CD14-positive monocyte (primary cell): Measurements from ENCODE around the gene ARMC9. TPM values are rescaled to one million over a fixed set of nuclear protein-coding genes. Genes with fewer than 3 reads are reported as not detected.
"Not testable (repeated sequence)": the region's sequence is repeated elsewhere in the genome, so short reads cannot be mapped to it uniquely, and the experiment has no call there.

Experiments
- DNase-seq, 3 donors: peaks; one replicate each; pipeline ENCODE4 v3.0.0-alpha.2; 2011 to 2022
- H2AFZ ChIP-seq: 2 replicates; pipeline ENCODE4 v1.6.0; 2012; ENCODE audit warnings: mild to moderate bottlenecking, low read depth, low read length, inconsistent platforms; ENCODE audit not compliant: insufficient read depth, poor library complexity, severe bottlenecking
- H3K27ac ChIP-seq, 2 donors: 1 replicate in 1 of 2; 2 replicates in 1 of 2; pipeline ENCODE4 v1.5.1; 2012 to 2013; ENCODE audit warnings: low read length in 2 of 2, control low read depth in 1 of 2, inconsistent platforms in 1 of 2, low read depth in 1 of 2, mild to moderate bottlenecking in 1 of 2
- H3K27me3 ChIP-seq, 2 donors: one replicate each; pipeline versions ENCODE4 v1.6.0 to v1.6.1; 2011 to 2013; ENCODE audit warnings: low read length in 2 of 2; ENCODE audit not compliant: control insufficient read depth in 2 of 2, insufficient read depth in 2 of 2
- H3K36me3 ChIP-seq, 2 donors: replicated peaks in 1 of 2; 1 replicate in 1 of 2; 2 replicates in 1 of 2; pipeline versions ENCODE4 v1.5.1 to v1.6.1; 2012 to 2013; ENCODE audit warnings: low read length in 2 of 2, control low read depth in 1 of 2, inconsistent platforms in 1 of 2, mild to moderate bottlenecking in 1 of 2; ENCODE audit not compliant: insufficient read depth in 2 of 2, control insufficient read depth in 1 of 2
- H3K4me1 ChIP-seq, 2 donors: 1 replicate in 1 of 2; 2 replicates in 1 of 2; pipeline versions ENCODE4 v1.5.1 to v1.6.1; 2012 to 2013; ENCODE audit warnings: low read length in 2 of 2, control low read depth in 1 of 2, inconsistent platforms in 1 of 2, mild to moderate bottlenecking in 1 of 2, moderate library complexity in 1 of 2; ENCODE audit not compliant: insufficient read depth in 2 of 2, control insufficient read depth in 1 of 2
- H3K4me2 ChIP-seq: replicated peaks from 2 replicates; pipeline ENCODE3; 2012; ENCODE audit warnings: low read length, moderate library complexity, mild to moderate bottlenecking; ENCODE audit not compliant: poor library complexity, severe bottlenecking; ENCODE audit errors: extremely low read depth
- H3K4me3 ChIP-seq, 3 experiments: fragments of 200-600 bp in 1 of 3; sonication (generic) in 1 of 3; replicated peaks in 1 of 3; 1 replicate in 2 of 3; 2 replicates in 1 of 3; pipeline ENCODE4 v1.5.1; 2011 to 2013; ENCODE audit warnings: low read length in 3 of 3, mild to moderate bottlenecking in 3 of 3, control low read depth in 2 of 3, low read depth in 2 of 3, inconsistent platforms in 1 of 3, moderate library complexity in 1 of 3
- H3K79me2 ChIP-seq: 2 replicates; pipeline ENCODE4 v1.6.0; 2012; ENCODE audit warnings: mild to moderate bottlenecking, control low read depth, inconsistent platforms, low read length, moderate library complexity; ENCODE audit not compliant: insufficient read depth
- H3K9ac ChIP-seq: 2 replicates; pipeline ENCODE4 v1.6.0; 2017; ENCODE audit warnings: low read length, mild to moderate bottlenecking; ENCODE audit not compliant: insufficient read depth, poor library complexity, severe bottlenecking
- H3K9me3 ChIP-seq, 2 donors: replicated peaks in 1 of 2; 1 replicate in 1 of 2; 2 replicates in 1 of 2; pipeline versions ENCODE4 v1.5.1 to v1.6.1; 2012 to 2013; ENCODE audit warnings: low read length in 2 of 2, control low read depth in 1 of 2; ENCODE audit not compliant: control insufficient read depth in 1 of 2, insufficient read depth in 1 of 2
- H4K20me1 ChIP-seq: 2 replicates; pipeline ENCODE4 v1.6.0; 2012; ENCODE audit warnings: mild to moderate bottlenecking, low read length, control low read depth, moderate library complexity; ENCODE audit not compliant: insufficient read depth
- H3K27ac Mint-ChIP-seq, 7 donors: one replicate each; pipeline ENCODE4 v1.8.0; 2020; ENCODE audit warnings: mild to moderate bottlenecking in 7 of 7, mixed read lengths in 7 of 7, moderate library complexity in 6 of 7, inconsistent platforms in 2 of 7
- H3K27me3 Mint-ChIP-seq, 3 donors: one replicate each; pipeline ENCODE4 v1.8.0; 2021 to 2022; ENCODE audit warnings: low read depth in 3 of 3, mild to moderate bottlenecking in 3 of 3, mixed read lengths in 3 of 3, moderate library complexity in 3 of 3, inconsistent platforms in 1 of 3
- H3K36me3 Mint-ChIP-seq, 2 donors: one replicate each; pipeline ENCODE4 v1.8.0; 2020; ENCODE audit warnings: mixed read lengths in 2 of 2, inconsistent platforms in 1 of 2, mild to moderate bottlenecking in 1 of 2
- H3K4me1 Mint-ChIP-seq: one replicate; pipeline ENCODE4 v1.8.0; 2020; ENCODE audit warnings: mild to moderate bottlenecking, mixed read lengths
- H3K4me3 Mint-ChIP-seq, 2 donors: one replicate each; pipeline ENCODE4 v1.8.0; 2020; ENCODE audit warnings: mild to moderate bottlenecking in 2 of 2, mixed read lengths in 2 of 2, moderate library complexity in 1 of 2
- H3K9me3 Mint-ChIP-seq, 7 donors: one replicate each; pipeline ENCODE4 v1.8.0; 2020 to 2022; ENCODE audit warnings: mixed read lengths in 7 of 7, mild to moderate bottlenecking in 6 of 7, moderate library complexity in 6 of 7, inconsistent platforms in 2 of 7
- WGBS: methylation state at CpG from one replicate; pipeline ENCODE4 v1.1.5; 2013; ENCODE audit warnings: missing lambda C conversion rate; ENCODE audit not compliant: insufficient coverage; 5-methylcytosine and 5-hydroxymethylcytosine counted together
- intact Hi-C, 2 donors: fragments of 100-400 bp; cut with micrococcal nuclease; formaldehyde crosslinking; loops; one replicate each; pipeline versions ENCODE4 v1.15.0 to v1.15.1; 2023
- polyA plus RNA-seq, 3 donors: library from polyadenylated mRNA; depleted of rRNA in 1 of 3; unstranded in 2 of 3; stranded (reverse) in 1 of 3; fragments of 300-500 nt in 2 of 3; fragments of >200 nt in 1 of 3; fragmentation: Illumina TruSeq in 2 of 3; gene quantifications; 1 replicate in 2 of 3; 2 replicates in 1 of 3; pipeline ENCODE4 v1.2.3, GENCODE V29; 2012 to 2021
- TF ChIP-seq, protein P1 (sequence below): fragments of 200-600 bp; IDR thresholded peaks from one replicate; pipeline ENCODE4 v1.8.0; 2022; ENCODE audit warnings: antibody characterized with exemption, mild to moderate bottlenecking

Gene ARMC9
- polyA plus RNA-seq, 3 donors, result 0.07 to 0.27 TPM; not detected in 1

DNA sequence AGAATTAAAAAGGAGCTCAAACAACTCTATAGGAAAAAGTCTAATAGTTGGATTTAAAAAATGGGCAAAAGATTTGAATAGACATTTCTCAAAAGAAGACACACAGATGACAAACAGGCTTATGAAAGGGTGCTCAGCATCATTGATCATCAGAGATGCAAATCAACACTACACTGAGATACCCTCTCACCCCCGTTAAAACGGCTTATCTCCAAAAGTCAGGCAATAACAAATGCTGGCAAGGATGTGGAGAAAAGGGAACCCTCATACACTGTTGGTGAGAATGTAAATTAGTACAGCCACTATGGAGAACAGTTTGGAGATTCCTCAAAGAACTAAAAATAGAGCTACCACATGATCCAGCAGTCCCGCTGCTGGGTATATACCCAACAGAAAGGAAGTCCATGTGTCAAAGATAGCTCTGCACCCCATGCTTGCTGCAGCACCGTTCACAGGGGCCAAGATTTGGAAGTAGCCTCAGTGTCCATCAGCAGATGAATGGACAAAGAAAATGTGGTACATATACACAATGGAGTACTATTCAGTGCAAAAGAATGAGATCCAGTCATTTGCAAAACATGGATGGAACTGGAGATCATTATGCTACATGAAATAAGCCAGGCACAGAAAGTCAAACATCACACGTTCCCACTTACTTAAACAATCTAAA lies 150.4 kb downstream of the ARMC9 start:
- Histone ChIP-seq H3K9ac (no peak overlapping the region), H3K27ac (no peak overlapping the region), H3K27me3 (no peaks in the 10 kb centered on the region), H3K4me3 (no peak overlapping the region), H3K9me3 (no peaks in the 10 kb centered on the region), H3K36me3 (no peaks in the 10 kb centered on the region), H2AFZ (no peak overlapping the region), H4K20me1 (no peaks in the 10 kb centered on the region), H3K4me2 (no peak overlapping the region), H3K4me1 (peaks cover 6 to 9% of the 10 kb centered on the region in 2 donors), H3K79me2 (no peaks in the 10 kb centered on the region)
- intact Hi-C loops, result no loop called here
- H3K36me3 Mint-ChIP-seq, result no peaks in the 10 kb centered on the region
- H3K27ac Mint-ChIP-seq, result peak overlapping the region in 1 of 7 donors; percentile 18
- H3K4me3 Mint-ChIP-seq, result no peak overlapping the region
- no peaks in the 10 kb centered on the region for H3K9me3 Mint-ChIP-seq
- DNase-seq, result no peak
- peaks cover 15% of the 10 kb centered on the region for H3K4me1 Mint-ChIP-seq
- 0% methylated on average over 2 of the region's 5 CpGs for WGBS
- H3K27me3 Mint-ChIP-seq, result peaks cover 0 to 4% (median 2%) of the 10 kb centered on the region in 3 donors
- TF ChIP-seq, protein P1, sequence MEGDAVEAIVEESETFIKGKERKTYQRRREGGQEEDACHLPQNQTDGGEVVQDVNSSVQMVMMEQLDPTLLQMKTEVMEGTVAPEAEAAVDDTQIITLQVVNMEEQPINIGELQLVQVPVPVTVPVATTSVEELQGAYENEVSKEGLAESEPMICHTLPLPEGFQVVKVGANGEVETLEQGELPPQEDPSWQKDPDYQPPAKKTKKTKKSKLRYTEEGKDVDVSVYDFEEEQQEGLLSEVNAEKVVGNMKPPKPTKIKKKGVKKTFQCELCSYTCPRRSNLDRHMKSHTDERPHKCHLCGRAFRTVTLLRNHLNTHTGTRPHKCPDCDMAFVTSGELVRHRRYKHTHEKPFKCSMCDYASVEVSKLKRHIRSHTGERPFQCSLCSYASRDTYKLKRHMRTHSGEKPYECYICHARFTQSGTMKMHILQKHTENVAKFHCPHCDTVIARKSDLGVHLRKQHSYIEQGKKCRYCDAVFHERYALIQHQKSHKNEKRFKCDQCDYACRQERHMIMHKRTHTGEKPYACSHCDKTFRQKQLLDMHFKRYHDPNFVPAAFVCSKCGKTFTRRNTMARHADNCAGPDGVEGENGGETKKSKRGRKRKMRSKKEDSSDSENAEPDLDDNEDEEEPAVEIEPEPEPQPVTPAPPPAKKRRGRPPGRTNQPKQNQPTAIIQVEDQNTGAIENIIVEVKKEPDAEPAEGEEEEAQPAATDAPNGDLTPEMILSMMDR, result no peak

DNA sequence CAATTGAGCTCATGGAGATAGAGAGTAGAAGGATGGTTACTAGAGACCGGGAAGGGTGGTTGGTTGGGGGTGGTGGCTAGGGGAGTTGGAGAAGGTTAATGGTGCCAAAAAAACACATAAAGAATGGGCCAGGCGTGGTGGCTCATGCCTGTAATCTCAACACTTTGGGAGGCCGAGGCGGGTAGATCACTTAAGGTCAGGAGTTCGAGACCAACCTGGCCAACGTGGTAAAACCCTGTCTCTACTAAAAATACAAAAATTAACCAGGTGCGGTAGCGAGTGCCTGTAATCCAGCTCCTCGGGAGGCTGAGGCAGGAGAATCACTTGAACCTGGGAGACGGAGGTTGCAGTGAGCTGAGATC lies 150.9 kb downstream of the ARMC9 start:
- H3K9ac ChIP-seq, H3K4me3 Mint-ChIP-seq, H2AFZ ChIP-seq, intact Hi-C loops, DNase-seq, H4K20me1 ChIP-seq, H3K36me3 ChIP-seq, H3K27me3 Mint-ChIP-seq, H3K9me3 Mint-ChIP-seq, H3K27ac ChIP-seq, H3K4me1 ChIP-seq, H3K4me3 ChIP-seq, H3K27ac Mint-ChIP-seq, H3K27me3 ChIP-seq, H3K79me2 ChIP-seq, H3K9me3 ChIP-seq, H3K4me2 ChIP-seq, H3K36me3 Mint-ChIP-seq: not testable (repeated sequence)
- H3K4me1 Mint-ChIP-seq, result peaks cover 15% of the 10 kb centered on the region
- 100% methylated on average over 3 of the region's 10 CpGs for WGBS
